SK-N-SH treated with all-trans-retinoic acid at 6 μM for 48 hours (cell line): Measurements from ENCODE around the gene NKX6-2.

Experiments used
- ARNTL ChIP-seq: fragments of 450-650 bp; formaldehyde crosslinking; IDR thresholded peaks from 2 replicates; pipeline ENCODE4 v1.5.0; 2020; ENCODE audit warnings: low read depth, mild to moderate bottlenecking, moderate library complexity, borderline replicate concordance
- CSRNP3 ChIP-seq: fragments of 250-450 bp; sonication (Bioruptor Pico); IDR thresholded peaks from 2 replicates; pipeline ENCODE4 v1.5.1; 2021; ENCODE audit warnings: mild to moderate bottlenecking, moderate library complexity
- PATZ1 ChIP-seq: fragments of 250-450 bp; sonication (Bioruptor Pico); IDR thresholded peaks from 2 replicates; pipeline ENCODE4 v1.8.0; 2020; ENCODE audit warnings: mild to moderate bottlenecking, moderate library complexity, borderline replicate concordance
- RARB ChIP-seq: fragments of 250-450 bp; sonication (Bioruptor Pico); IDR thresholded peaks from 2 replicates; pipeline ENCODE4 v1.8.0; 2021; ENCODE audit warnings: mild to moderate bottlenecking, moderate library complexity
- TCF4 ChIP-seq: fragments of 250-450 bp; sonication (Bioruptor Pico); IDR thresholded peaks from 2 replicates; pipeline ENCODE4 v1.8.0; 2021; ENCODE audit warnings: mild to moderate bottlenecking, moderate library complexity, borderline replicate concordance

- no peak for TF ChIP-seq PATZ1 (CRISPR knock-in tag)
- no peak for TF ChIP-seq ARNTL (CRISPR knock-in tag)
- TF ChIP-seq TCF4 (CRISPR knock-in tag) = no peak
- TF ChIP-seq RARB (CRISPR knock-in tag) = no peak
- TF ChIP-seq CSRNP3 = no peak
Observed at GRCh38 chr10:132783940-132784865, 1.7 kb downstream of the NKX6-2 start.
